ENCODE measurements around the gene TEX11.
"Not testable (repeated sequence)": the region's sequence is repeated elsewhere in the genome, so short reads cannot be mapped to it uniquely, and the experiment has no call there.

GRCh38 chrX:70661124-70661523 lies 247.4 kb downstream of the TEX11 start:
- not testable (repeated sequence) for TF ChIP-seq CTCF (IDR thresholded peaks at IDR 0.05; ENCODE audit: low read depth, low read length); EZH2phosphoT487 (IDR thresholded peaks at IDR 0.05; ENCODE audit: low read depth)

Data from OCI-LY3 (cell line).